GM13976 (cell line): ENCODE measurements around the gene ADAMTSL5.
"Not testable (repeated sequence)": the region's sequence is repeated elsewhere in the genome, so short reads cannot be mapped to it uniquely, and the experiment has no call there.

Source experiments
- DNase-seq: peaks from one replicate; pipeline ENCODE4 v3.0.0; 2012; ENCODE audit warnings: low spot score
- in situ Hi-C: fragments of 300-500 bp; cut with MboI; formaldehyde crosslinking; loops from one replicate; pipeline ENCODE4 v1.12.0; 2022; ENCODE audit warnings: low sequenced_read_pairs, mixed read lengths, inconsistent platforms; ENCODE audit not compliant: unreplicated experiment
- TF ChIP-seq, protein P1 (sequence below): IDR thresholded peaks from 2 replicates; pipeline ENCODE4 v1.5.1; 2012; ENCODE audit warnings: borderline replicate concordance, mild to moderate bottlenecking; ENCODE audit not compliant: insufficient read depth; ENCODE audit errors: extremely low read depth, missing control alignments, control extremely low read depth

ADAMTSL5 gene

DNA sequence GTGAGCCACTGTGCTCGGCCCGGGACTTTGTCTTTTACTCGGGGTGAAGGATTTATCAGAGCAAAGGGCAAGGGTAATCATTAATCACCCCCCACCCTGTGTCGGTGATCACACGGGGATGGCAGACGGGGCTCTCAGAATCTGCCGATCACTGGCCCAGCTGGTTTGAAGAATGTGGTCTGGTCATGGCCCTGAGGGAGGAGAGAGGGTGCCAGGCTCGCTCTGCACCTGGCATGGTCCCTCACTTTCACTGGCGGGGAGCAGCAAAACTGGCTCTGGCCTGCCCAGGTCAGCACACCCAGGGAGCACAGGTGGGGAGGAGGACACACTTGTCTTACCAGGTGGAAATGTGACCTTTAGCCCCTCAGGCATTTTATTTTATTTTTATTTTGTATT is 11.6 kb downstream of the ADAMTSL5 start:
- in situ Hi-C loops, result no loop called here

DNA sequence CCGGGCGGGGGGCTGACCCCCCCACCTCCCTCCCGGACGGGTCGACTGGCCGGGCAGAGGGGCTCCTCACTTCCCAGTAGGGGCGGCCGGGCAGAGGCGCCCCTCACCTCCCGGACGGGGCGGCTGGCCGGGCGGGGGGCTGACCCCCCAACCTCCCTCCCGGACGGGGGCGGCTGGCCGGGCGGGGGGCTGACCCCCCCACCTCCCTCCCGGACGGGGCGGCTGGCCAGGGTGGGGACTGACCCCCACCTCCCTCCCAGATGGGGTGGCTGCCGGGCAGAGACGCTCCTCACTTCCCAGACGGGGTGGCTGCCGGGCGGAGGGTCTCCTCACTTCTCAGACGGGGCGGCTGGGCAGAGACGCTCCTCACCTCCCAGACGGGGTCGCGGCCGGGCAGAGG is 13.6 kb downstream of the ADAMTSL5 start:
- DNase-seq, in situ Hi-C loops: not testable (repeated sequence)

More for the DNA sequence above, 11.6 kb downstream of the ADAMTSL5 start:
- TF ChIP-seq, protein P1, sequence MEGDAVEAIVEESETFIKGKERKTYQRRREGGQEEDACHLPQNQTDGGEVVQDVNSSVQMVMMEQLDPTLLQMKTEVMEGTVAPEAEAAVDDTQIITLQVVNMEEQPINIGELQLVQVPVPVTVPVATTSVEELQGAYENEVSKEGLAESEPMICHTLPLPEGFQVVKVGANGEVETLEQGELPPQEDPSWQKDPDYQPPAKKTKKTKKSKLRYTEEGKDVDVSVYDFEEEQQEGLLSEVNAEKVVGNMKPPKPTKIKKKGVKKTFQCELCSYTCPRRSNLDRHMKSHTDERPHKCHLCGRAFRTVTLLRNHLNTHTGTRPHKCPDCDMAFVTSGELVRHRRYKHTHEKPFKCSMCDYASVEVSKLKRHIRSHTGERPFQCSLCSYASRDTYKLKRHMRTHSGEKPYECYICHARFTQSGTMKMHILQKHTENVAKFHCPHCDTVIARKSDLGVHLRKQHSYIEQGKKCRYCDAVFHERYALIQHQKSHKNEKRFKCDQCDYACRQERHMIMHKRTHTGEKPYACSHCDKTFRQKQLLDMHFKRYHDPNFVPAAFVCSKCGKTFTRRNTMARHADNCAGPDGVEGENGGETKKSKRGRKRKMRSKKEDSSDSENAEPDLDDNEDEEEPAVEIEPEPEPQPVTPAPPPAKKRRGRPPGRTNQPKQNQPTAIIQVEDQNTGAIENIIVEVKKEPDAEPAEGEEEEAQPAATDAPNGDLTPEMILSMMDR, result no peak
- DNase-seq, result no peak

DNA sequence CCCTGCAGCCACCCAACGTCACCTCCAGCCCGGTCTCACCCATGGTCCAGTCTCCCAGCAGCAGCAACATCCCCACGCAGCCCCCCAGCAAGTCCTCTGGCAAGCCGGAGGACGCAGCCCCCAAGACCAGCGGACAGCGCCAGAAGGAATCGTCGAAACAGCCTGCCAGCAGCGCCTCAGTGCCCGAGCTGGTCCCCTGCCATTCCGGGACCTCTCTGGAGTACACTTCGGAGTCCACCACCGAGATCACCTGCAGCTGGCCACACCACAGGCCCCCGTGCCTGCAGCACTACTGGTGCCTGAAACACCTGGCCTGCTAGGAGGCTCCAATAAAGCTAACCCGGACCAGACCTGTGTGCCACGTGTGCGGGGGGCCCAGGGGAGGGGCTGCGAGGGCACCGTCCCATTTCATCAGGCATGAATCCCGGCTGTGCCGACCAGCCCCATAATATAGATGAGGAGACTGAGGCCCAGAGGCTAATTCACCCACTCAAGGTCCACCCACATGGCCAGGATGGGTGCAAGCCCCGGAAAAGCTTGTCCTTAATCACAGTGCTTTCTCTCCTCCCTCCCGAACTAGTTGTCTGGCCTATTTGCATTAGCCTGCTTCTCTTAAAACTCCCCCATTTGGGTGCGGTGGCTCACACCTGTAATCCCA is 15.1 kb downstream of the ADAMTSL5 start:
- in situ Hi-C loops, result no loop called here
- DNase-seq, result no peak

DNA sequence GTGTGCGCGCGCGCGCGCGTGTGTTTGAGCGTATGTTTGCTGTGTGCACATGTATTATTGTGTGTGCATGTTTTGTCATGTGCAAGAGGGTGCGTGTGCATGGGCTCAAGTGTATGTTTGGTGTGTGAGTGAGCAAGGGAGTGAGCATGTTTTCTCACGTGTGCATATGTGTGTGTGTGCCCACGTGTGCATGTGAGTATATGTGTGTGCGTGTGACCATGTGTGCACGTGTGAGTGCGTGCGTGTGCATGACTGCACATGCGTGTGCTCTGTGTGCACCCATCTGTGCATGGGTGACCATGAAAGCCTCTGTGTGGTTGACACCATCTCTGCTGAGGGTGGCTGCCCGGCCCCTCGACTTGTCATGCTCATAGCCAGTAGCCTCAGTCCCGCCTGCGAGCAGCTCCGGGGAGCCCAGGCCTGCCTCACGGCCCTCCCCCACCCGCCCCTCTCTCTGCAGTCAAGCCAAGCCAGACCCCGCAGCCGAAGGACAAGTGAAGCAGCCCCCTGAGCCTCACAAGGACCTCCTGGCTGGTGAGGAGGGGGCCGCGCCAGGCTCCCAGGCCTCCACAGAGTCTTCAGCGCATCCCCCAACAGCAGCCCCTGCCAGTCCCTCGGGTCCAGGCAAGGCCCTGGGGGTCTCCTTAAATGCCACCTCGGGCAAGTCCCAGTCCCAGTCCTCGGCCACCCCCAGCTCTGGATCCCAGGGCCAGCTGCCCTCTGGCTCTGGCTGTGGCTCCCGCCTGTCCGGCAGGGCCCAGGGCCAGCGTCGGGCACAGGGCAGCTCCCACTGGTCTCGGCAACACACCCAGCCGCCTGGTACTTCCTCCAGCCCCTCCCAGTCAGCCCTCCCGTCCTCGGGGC is 15.9 kb downstream of the ADAMTSL5 start:
- TF ChIP-seq, protein P1, result no peak
- in situ Hi-C loops, result no loop called here
- no peak for DNase-seq

More for the DNA sequence above, 15.1 kb downstream of the ADAMTSL5 start:
- TF ChIP-seq, protein P1, result no peak

DNA sequence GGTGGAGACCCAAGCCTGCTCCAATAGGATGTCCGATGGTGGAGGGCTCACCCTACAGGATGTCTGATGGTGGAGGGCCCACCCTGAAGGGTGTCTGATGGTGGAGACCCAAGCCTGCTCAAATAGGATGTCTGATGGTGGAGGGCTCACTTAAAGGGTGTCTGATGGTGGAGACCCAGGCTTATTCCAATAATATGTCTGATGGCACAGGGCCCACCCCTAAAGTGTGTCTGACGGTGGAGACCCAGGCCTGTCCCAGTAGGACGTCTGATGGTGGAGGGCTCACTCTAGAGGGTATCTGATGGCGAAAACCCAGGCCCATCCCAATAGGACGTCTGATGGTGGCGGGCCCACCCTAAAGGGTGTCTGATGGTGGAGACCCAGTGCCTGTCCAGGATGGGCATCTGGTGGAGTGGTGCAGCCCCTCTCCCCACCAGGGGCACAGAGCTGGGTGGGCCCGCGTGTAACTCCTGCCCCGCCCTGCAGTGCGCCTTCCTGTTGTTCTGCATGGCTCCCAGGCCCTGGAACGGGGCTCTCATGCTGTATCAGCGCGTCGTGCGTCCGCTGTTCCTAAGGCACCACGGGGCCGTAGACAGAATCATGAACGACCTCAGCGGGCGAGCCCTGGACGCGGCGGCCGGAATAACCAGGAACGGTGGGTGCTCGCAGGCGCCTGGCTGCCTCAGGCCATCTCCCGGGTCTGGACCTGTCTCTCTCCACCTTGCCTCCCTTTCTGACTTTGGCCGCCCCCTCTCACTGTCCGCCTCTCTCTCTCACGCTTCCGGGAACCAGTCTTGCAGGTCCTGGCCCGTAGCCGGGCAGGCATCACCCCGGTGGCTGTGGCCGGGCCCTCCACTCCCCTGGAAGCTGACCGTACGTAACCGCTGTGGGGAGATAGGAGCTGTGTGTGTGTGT is 16.8 kb downstream of the ADAMTSL5 start:
- DNase-seq, result no peak
- in situ Hi-C loops, result no loop called here
- TF ChIP-seq, protein P1, result no peak

DNA sequence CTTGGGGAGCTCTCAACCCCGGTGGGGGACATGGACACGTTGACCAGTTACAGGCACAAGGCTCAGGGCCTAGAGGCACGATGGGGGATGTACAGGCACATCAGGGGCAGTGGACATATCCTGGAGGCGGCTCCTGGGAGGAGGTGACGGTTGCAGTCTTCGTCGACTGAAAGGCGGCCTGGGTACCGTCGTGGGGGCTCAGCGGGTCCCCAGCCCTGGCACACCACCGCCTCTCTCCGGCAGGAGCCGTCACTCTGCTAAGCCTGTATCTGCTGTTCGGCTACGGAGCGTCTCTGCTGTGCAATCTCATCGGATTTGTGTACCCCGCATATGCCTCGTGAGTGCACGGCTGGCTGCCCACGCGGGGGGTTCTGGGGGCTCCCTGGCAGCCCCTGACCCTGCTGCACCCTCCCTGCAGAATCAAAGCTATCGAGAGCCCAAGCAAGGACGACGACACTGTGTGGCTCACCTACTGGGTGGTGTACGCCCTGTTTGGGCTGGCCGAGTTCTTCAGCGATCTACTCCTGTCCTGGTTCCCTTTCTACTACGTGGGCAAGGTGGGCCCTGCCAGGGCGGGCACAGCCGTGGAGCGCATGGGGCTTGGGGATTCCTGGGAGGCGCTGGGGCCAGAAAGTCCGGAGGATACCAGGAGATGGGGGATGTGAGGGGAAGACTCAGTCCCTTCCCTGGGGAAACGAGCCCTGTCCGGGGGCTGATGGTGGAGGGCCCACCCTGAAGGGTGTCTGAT is 17.6 kb downstream of the ADAMTSL5 start:
- TF ChIP-seq, protein P1, result no peak
- no peak for DNase-seq
- in situ Hi-C loops, result no loop called here
